ELF-1 (cell line): Measurements from ENCODE around the gene CATSPERZ.

Experiments used
- DNase-seq: peaks from one replicate; pipeline ENCODE4 v3.0.0-alpha.2; 2016; ENCODE audit warnings: low read depth, low spot score

The CATSPERZ gene

DNA sequence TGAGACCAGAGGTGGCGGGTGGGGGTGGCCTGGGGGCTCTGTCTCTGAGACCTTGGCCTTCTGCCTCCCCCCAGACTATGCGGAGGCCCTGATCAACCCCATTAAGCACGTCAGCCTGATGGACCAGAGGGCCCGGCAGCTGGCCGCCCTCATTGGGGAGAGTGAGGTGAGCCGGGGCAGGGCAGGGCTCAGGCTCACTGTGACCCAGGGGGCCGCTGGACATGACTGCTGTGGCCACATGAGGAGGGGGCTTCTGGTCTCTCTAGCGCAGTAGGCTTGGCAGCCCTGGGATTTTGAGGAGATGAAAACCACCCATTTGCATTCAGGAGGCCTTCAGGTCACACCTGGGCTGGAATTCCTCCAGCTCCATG lies 36.2 kb upstream of the CATSPERZ start:
- DNase-seq: no peak

- DNase-seq: peak; percentile 68
These were observed 35.7 kb upstream of the CATSPERZ start for GRCh38 chr11:64264371-64264852.

DNA sequence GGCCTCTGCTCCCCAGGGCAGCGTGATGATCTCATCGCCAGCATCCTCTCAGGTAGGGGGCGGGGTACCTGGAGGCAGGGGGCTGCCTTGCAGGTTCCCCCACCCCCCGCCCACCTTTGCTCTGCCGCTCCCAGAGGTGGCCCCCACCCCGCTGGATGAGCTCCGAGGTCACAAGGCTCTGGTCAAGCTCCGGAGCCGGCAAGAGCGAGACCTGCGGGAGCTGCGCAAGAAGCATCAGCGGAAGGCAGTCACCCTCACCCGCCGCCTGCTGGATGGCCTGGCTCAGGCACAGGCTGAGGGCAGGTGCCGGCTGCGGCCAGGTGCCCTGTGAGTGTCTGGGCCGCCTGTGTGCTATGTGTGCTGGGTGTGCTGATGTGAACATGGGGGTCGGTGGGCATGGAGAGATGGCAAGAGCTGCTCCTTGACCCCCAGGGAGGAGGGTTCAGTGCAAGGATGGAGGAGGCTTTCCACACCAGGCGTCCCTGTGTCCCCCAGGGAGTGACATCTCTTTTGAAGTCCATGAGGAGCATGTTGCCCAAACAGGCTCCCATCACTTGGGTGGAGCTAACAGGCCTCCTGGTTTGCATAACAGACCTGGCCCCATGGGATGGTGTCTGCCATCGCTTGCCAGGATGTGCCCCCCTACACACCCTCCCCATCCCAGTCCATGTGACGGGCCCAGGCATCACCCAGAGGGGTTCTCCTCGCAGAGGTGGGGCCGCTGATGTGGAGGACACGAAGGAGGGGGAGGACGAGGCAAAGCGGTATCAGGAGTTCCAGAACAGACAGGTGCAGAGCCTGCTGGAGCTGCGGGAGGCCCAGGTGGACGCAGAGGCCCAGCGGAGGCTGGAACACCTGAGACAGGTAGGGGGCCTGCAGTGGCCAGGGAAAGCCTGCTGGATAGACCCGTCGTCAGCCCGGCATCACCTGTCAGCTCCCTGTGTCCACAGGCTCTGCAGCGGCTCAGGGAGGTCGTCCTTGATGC lies 34.7 kb upstream of the CATSPERZ start:
- DNase-seq: no peak

- no peak for DNase-seq
These were observed 33.8 kb upstream of the CATSPERZ start for GRCh38 chr11:64266339-64266738.

DNA sequence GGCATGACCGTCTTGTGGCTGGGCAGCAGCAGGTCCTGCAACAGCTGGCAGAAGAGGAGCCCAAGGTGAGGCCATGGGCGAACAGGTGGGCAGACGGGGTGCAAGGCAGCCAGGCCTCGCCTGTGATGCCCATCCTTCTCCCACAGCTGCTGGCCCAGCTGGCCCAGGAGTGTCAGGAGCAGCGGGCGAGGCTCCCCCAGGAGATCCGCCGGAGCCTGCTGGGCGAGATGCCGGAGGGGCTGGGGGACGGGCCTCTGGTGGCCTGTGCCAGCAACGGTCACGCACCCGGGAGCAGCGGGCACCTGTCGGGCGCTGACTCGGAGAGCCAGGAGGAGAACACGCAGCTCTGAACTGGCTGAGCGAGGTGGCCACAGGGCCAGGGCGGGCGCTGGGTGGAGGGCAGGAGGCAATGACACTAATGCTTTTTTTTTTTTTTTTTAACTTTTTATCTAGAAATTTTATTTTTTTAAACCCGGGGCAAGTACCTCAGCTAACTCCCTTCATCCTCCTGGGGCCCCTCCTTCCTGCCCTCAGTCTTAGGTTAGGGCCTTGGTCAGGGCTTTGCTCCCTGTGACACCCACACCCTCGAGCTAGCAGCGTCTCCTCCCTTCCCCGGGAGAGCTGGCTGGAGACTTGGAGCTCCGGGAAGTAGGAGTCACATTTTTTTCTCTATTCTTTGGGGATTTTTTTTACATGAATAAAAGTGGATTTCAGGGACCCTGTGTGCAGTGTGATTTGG lies 32.8 kb upstream of the CATSPERZ start:
- no peak for DNase-seq

- DNase-seq: no peak
These were observed 31.9 kb upstream of the CATSPERZ start for GRCh38 chr11:64268025-64268892.

DNA sequence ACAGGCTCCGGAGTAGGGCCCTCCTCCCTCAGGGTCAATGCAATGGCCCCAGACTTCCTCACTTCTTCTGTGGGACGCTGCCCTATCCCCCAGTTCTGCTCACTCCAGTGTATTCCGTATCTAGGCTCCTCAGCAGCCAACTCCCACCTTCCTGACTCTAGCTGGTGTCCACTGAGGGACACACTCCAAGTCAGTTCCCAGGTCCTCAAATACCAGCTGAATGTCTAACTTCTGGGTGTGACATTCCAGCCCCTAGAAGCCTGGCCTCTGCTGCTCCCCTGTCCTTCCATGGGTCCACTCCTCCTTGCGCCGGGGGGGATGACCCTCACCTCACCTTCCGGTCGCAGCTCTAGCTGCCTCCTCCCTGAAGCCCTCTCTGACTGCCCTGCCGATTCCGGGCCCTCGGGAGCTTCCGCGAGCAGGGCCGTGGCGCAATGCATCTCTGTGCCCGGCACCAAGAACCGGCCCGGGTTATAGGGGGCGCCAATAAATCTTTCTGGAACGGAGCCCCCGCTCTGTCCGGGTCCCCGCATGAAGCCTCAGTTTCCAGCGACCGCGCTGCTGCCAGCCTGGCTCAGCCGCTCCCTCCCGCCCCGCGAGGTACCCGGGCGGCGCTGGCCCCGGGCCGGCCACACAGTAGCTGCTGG lies 31.1 kb upstream of the CATSPERZ start:
- peak; percentile 87 for DNase-seq

DNA sequence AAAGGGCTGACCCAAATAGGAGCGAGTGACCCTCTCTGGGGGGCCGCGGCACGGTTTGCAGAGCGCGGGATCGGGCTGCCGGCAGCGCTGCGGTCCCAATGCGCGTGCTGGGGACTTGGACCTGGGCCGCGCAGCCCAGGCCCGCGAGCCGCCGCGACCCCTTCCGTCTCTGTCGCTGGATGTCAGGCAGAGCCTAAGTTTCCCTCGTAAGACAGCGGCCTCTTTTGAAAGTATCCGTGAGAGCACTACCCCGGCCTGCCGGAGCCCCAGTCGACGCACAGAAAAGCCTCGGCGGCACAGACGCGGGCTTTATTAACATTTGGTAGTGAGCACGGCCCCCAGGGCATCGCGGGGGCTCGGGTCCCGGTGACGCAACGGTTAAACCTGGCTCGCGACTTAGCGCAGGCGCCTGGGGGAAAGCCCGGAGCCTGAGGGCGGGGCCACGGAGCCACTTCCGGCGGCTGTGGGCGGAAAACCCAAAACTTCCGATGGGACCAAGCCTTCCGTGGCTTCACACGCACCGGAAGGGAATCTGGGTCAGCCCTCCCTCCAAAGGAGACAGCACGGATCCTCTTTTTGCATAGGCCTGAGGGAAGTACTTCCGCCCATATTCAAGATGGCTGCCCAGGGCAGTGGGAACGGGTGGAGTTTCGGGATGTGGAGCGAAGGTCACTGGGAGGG lies 30.5 kb upstream of the CATSPERZ start:
- peak; percentile 100 for DNase-seq

GRCh38 chr11:64275031-64275800 lies 24.9 kb upstream of the CATSPERZ start:
- DNase-seq: peak; percentile 71

- no peak for DNase-seq
These were observed 24.3 kb upstream of the CATSPERZ start for GRCh38 chr11:64275841-64276240.

DNA sequence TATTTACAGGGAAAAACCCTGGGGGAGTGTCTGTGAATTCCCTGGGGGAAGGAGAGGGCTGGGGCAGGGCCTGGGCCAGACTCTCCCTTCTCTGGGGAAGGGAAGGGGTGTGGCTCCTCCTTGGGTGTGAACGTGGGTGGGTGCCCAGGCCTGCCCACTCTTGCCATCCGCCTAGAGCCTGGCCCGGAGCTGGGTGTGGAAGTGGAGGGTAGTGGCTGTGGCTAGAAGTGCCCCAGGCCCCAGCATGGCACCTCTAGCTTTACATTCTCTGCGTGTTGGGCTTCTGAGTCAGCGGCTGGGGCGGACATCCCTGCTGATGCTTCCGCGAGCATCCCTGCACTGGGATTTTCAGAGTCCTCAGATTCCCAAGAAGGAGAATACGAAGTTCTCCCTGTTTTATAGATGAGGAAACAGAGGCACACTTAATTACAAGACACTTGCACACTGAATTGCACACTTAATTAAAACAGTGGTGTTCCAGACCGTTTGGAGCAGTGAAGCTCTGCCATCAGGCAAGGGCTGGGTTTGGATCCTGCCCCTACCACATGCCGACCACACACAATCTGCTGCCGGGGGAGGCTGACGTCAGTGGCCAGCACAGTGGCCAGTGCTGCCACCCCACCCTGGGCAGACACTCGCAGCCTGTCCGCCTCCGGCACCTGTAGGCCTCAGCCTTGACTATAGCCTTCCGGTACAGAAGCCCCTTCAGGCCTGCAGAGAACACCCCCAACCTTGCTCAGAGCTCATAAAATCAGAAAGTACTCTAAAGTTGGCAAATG lies 23.3 kb upstream of the CATSPERZ start:
- DNase-seq: no peak

GRCh38 chr11:64278576-64279190 lies 21.5 kb upstream of the CATSPERZ start:
- no peak for DNase-seq

GRCh38 chr11:64281957-64282770 lies 18.0 kb upstream of the CATSPERZ start:
- DNase-seq: no peak

- no peak for DNase-seq
These were observed 17.1 kb upstream of the CATSPERZ start for GRCh38 chr11:64283092-64283491.

GRCh38 chr11:64284048-64284961 lies 15.9 kb upstream of the CATSPERZ start, which contains the start of gene BAD:
TSS of gene BAD (minus strand) at chr11:64284665. CDS start at chr11:64284368, 297 bp downstream.
- peak; percentile 97 for DNase-seq
